Liver (tissue), 9 donors: ENCODE results near the gene ANXA11. TPM values are rescaled to one million over a fixed set of nuclear protein-coding genes. Genes with fewer than 3 reads are reported as not detected.

Source experiments
- DNase-seq: peaks from one replicate; pipeline ENCODE4 v3.0.0-alpha.2; 2017; ENCODE audit warnings: low spot score
- H3K27ac ChIP-seq, 2 donors: one replicate each; pipeline ENCODE4 v1.7.0; 2013; ENCODE audit warnings: inconsistent platforms in 2 of 2, low read length in 2 of 2, control low read depth in 1 of 2, low read depth in 1 of 2, mild to moderate bottlenecking in 1 of 2
- H3K27me3 ChIP-seq, 4 donors: one replicate each; pipeline versions ENCODE4 v1.6.1 to v1.7.0; 2013; ENCODE audit warnings: low read length in 3 of 4, inconsistent platforms in 1 of 4, mild to moderate bottlenecking in 1 of 4, moderate library complexity in 1 of 4; ENCODE audit not compliant: control insufficient read depth in 4 of 4, insufficient read depth in 4 of 4
- H3K36me3 ChIP-seq, 4 donors: one replicate each; pipeline versions ENCODE4 v1.6.1 to v1.7.0; 2013; ENCODE audit warnings: low read length in 3 of 4, mild to moderate bottlenecking in 3 of 4, low read depth in 1 of 4, moderate library complexity in 1 of 4; ENCODE audit not compliant: control insufficient read depth in 4 of 4, insufficient read depth in 3 of 4
- H3K4me1 ChIP-seq, 4 donors: one replicate each; pipeline versions ENCODE4 v1.6.1 to v1.7.0; 2013; ENCODE audit warnings: low read length in 3 of 4, mild to moderate bottlenecking in 3 of 4, moderate library complexity in 1 of 4; ENCODE audit not compliant: control insufficient read depth in 4 of 4, insufficient read depth in 4 of 4
- H3K4me3 ChIP-seq, 3 donors: one replicate each; pipeline versions ENCODE4 v1.6.1 to v1.7.0; 2013; ENCODE audit warnings: low read length in 3 of 3, control low read depth in 1 of 3, low read depth in 1 of 3, mild to moderate bottlenecking in 1 of 3
- H3K9ac ChIP-seq, 2 donors: one replicate each; pipeline ENCODE4 v1.7.0; 2013; ENCODE audit warnings: low read length in 2 of 2, mild to moderate bottlenecking in 2 of 2, moderate library complexity in 2 of 2, control low read depth in 1 of 2, low read depth in 1 of 2
- H3K9me3 ChIP-seq, 4 donors: one replicate each; pipeline versions ENCODE4 v1.6.1 to v1.7.0; 2013; ENCODE audit warnings: low read length in 3 of 4; ENCODE audit not compliant: control insufficient read depth in 4 of 4
- ATF3 ChIP-seq: IDR thresholded peaks from 2 replicates; pipeline ENCODE4 v1.6.1; 2016; ENCODE audit warnings: antibody characterized with exemption
- EGR1 ChIP-seq, 2 donors: IDR thresholded peaks; 2 replicates each; pipeline ENCODE4 v1.6.1; 2016 to 2018; ENCODE audit warnings: antibody characterized with exemption in 2 of 2, low read depth in 2 of 2
- FOXA1 ChIP-seq: IDR thresholded peaks from 2 replicates; pipeline ENCODE4 v1.6.1; 2016; ENCODE audit warnings: antibody characterized with exemption
- FOXA2 ChIP-seq: IDR thresholded peaks from 2 replicates; pipeline ENCODE4 v1.6.1; 2016; ENCODE audit warnings: antibody characterized with exemption
- GABPA ChIP-seq, 2 donors: IDR thresholded peaks in 1 of 2; conservative IDR thresholded peaks in 1 of 2; 2 replicates each; pipeline ENCODE4 v1.6.1; 2016; ENCODE audit warnings: antibody characterized with exemption in 2 of 2, mild to moderate bottlenecking in 1 of 2, moderate library complexity in 1 of 2
- HNF4A ChIP-seq, 2 donors: conservative IDR thresholded peaks; 2 replicates each; pipeline ENCODE4 v1.6.1; 2016; ENCODE audit warnings: antibody characterized with exemption in 2 of 2, mild to moderate bottlenecking in 2 of 2
- HNF4G ChIP-seq: IDR thresholded peaks from 2 replicates; pipeline ENCODE4 v1.6.1; 2016; ENCODE audit warnings: antibody characterized with exemption
- JUND ChIP-seq, 2 donors: IDR thresholded peaks; 2 replicates each; pipeline ENCODE4 v1.6.1; 2016; ENCODE audit warnings: antibody characterized with exemption in 2 of 2
- MAX ChIP-seq: IDR thresholded peaks from 2 replicates; pipeline ENCODE4 v1.6.1; 2016; ENCODE audit warnings: antibody characterized with exemption
- NR2F2 ChIP-seq: IDR thresholded peaks from 2 replicates; pipeline ENCODE4 v1.6.1; 2016; ENCODE audit warnings: antibody characterized with exemption
- RXRA ChIP-seq, 2 donors: IDR thresholded peaks; 2 replicates each; pipeline ENCODE4 v1.6.1; 2017 to 2018; ENCODE audit warnings: antibody characterized with exemption in 2 of 2, mild to moderate bottlenecking in 1 of 2
- TAF1 ChIP-seq: conservative IDR thresholded peaks from 2 replicates; pipeline ENCODE4 v1.6.1; 2016; ENCODE audit warnings: antibody characterized with exemption, mild to moderate bottlenecking
- WGBS: extraction: QIAGEN DNeasy Blood & Tissue Kit; methylation state at CpG from one replicate; pipeline ENCODE4 v1.1.7; 2013; 5-methylcytosine and 5-hydroxymethylcytosine counted together
- polyA plus RNA-seq, 2 donors: library from polyadenylated mRNA; stranded (reverse) in 1 of 2; unstranded in 1 of 2; fragments of 200-250 nt in 1 of 2; fragments of >200 nt in 1 of 2; fragmentation: Nextera tagmentation in 1 of 2; extraction: Ambion mirVana in 1 of 2; gene quantifications; one replicate each; pipeline versions ENCODE4 v1.2.1 to v1.2.3, GENCODE V29; 2013 to 2015
- total RNA-seq, 2 donors: library from RNA; depleted of rRNA; stranded (reverse); fragments of >200 nt; gene quantifications; one replicate each; pipeline ENCODE4 v1.2.3, GENCODE V29; 2014
- TF ChIP-seq, protein P1 (sequence below): fragments of 150-350 bp; IDR thresholded peaks from 2 replicates; pipeline ENCODE4 v1.5.1; 2017; ENCODE audit warnings: improper control_type of control experiment, low read depth, low read length; ENCODE audit not compliant: missing input control
- TF ChIP-seq, protein P2 (sequence below): IDR thresholded peaks from 2 replicates; pipeline ENCODE4 v1.6.1; 2016; ENCODE audit warnings: antibody characterized with exemption, mild to moderate bottlenecking
- donor health status: healthy.
- donor health status: healthy.
- donor health status: healthy.
- donor health status: healthy.
- donor health status: healthy.

ANXA11 gene
- total and polyA plus RNA-seq, 4 donors: 14.0 to 40.4 (median 24.8) TPM

DNA sequence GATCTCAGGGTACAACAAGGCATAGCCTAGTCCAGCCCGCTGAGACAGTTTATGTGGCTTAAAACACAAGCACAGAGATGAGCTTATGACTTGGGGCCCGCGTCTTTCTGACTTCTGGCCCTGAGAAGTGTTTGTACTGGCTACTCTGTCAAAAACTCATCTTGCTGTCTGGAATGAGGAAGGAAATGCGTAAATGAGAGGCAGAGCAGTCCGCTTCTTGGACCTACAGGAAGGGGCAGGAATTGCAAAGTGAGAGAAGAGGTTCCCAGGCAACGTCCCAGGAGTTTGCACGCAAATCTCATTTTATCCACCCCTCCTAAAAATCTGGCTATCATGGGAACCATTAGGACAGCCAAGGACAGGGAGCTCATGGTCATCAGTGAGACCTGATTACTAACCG is 5.5 kb downstream of the ANXA11 start (continued):
- TF ChIP-seq MAX (no peak), HNF4G (no peak), TAF1 (no peak), NR2F2 (peak; percentile 41), RXRA (IDR thresholded peaks at IDR 0.05) (peak in 1 of 2 donors; percentile 22)
- TF ChIP-seq, protein P1, sequence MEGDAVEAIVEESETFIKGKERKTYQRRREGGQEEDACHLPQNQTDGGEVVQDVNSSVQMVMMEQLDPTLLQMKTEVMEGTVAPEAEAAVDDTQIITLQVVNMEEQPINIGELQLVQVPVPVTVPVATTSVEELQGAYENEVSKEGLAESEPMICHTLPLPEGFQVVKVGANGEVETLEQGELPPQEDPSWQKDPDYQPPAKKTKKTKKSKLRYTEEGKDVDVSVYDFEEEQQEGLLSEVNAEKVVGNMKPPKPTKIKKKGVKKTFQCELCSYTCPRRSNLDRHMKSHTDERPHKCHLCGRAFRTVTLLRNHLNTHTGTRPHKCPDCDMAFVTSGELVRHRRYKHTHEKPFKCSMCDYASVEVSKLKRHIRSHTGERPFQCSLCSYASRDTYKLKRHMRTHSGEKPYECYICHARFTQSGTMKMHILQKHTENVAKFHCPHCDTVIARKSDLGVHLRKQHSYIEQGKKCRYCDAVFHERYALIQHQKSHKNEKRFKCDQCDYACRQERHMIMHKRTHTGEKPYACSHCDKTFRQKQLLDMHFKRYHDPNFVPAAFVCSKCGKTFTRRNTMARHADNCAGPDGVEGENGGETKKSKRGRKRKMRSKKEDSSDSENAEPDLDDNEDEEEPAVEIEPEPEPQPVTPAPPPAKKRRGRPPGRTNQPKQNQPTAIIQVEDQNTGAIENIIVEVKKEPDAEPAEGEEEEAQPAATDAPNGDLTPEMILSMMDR: peak; percentile 14

DNA sequence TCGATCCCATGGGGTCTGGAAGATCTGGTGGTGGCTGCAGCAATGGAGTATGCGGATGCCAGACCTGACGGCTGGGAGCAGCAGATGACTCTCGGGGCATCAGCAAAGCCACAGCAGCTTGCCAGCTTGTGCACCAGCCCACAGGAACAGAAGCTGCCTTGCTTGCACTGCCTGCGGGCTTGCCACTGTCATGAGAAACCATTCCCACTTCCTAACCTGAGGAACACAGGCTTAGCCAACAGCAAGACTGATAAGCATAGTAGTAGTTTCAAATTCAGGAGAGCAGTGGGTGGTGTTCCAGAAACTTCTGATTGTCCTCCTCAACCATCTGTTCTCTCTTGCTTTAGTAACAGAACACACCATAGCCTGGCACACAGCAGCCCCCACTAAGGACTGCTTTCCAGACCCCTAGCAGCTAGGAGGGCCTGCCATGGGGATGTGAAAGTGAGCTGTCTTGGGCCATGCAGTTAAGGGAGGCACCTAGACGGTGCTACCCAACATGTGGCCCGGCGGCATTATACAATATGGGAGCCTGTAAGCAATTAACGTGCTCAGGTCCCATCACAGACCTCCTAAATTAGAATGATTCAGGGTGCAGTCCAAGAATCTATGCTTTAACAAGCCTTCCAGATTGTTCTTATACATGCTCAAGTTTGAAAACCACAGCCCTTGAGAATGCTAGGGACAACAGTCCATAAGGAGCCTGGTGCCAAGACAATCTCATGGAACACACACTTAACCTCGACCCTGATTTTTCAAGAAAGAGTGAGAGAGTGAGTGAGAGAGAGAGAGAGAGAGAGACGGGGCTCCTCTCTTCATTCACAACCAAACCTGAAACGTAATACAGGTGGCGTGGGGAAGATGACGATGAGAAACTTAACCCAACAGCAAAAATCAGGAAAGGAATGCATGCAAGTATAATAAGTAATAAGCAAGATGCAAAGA is 7.1 kb downstream of the ANXA11 start:
- Histone ChIP-seq H3K4me1 (peaks cover 13 to 58% (median 38%) of the 10 kb centered on the region in 4 donors), H3K27me3 (no peaks in the 10 kb centered on the region), H3K27ac (peak overlapping the region; percentile 10 to 100), H3K36me3 (no peaks in the 10 kb centered on the region), H3K9me3 (no peaks in the 10 kb centered on the region), H3K9ac (no peak overlapping the region), H3K4me3 (no peak overlapping the region)
- TF ChIP-seq TAF1: no peak
- TF ChIP-seq, protein P2, sequence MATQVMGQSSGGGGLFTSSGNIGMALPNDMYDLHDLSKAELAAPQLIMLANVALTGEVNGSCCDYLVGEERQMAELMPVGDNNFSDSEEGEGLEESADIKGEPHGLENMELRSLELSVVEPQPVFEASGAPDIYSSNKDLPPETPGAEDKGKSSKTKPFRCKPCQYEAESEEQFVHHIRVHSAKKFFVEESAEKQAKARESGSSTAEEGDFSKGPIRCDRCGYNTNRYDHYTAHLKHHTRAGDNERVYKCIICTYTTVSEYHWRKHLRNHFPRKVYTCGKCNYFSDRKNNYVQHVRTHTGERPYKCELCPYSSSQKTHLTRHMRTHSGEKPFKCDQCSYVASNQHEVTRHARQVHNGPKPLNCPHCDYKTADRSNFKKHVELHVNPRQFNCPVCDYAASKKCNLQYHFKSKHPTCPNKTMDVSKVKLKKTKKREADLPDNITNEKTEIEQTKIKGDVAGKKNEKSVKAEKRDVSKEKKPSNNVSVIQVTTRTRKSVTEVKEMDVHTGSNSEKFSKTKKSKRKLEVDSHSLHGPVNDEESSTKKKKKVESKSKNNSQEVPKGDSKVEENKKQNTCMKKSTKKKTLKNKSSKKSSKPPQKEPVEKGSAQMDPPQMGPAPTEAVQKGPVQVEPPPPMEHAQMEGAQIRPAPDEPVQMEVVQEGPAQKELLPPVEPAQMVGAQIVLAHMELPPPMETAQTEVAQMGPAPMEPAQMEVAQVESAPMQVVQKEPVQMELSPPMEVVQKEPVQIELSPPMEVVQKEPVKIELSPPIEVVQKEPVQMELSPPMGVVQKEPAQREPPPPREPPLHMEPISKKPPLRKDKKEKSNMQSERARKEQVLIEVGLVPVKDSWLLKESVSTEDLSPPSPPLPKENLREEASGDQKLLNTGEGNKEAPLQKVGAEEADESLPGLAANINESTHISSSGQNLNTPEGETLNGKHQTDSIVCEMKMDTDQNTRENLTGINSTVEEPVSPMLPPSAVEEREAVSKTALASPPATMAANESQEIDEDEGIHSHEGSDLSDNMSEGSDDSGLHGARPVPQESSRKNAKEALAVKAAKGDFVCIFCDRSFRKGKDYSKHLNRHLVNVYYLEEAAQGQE: no peak
- no peak for TF ChIP-seq MAX
- TF ChIP-seq ATF3: no peak
- TF ChIP-seq NR2F2: no peak
- no peak for TF ChIP-seq HNF4A (conservative IDR thresholded peaks at IDR 0.05)
- TF ChIP-seq JUND (IDR thresholded peaks at IDR 0.05): no peak
- TF ChIP-seq FOXA2: no peak
- WGBS: 85% methylated on average over 14 of the region's 14 CpGs
- no peak for DNase-seq

GRCh38 chr10:80196950-80197315 is 8.4 kb downstream of the ANXA11 start:
- WGBS: 70% methylated on average over 2 of the region's 2 CpGs

More at GRCh38 chr10:80196950-80197315, 8.4 kb downstream of the ANXA11 start:
- H3K27me3 ChIP-seq: no peaks in the 10 kb centered on the region
- no peaks in the 10 kb centered on the region for H3K36me3 ChIP-seq
- TF ChIP-seq GABPA (IDR thresholded peaks at IDR 0.05 in 1 of 2, conservative IDR thresholded peaks at IDR 0.05 in 1 of 2) (no peak), FOXA2 (no peak), TAF1 (no peak), HNF4A (conservative IDR thresholded peaks at IDR 0.05) (no peak), FOXA1 (no peak), JUND (IDR thresholded peaks at IDR 0.05) (no peak), NR2F2 (no peak), EGR1 (IDR thresholded peaks at IDR 0.05; ENCODE audit: low read depth in 2 of 2) (no peak), HNF4G (no peak)
- TF ChIP-seq, protein P2: no peak
- TF ChIP-seq, protein P1: no peak
- peak overlapping the region; percentile 99 to 100 for H3K27ac ChIP-seq
- H3K9me3 ChIP-seq: no peaks in the 10 kb centered on the region
- H3K9ac ChIP-seq: peak overlapping the region; percentile 88
- no peak overlapping the region for H3K4me3 ChIP-seq
- no peak for DNase-seq
- peaks cover 11 to 47% (median 32%) of the 10 kb centered on the region in 4 donors for H3K4me1 ChIP-seq
